ENCODE measurements around the gene MCM9.

DNA sequence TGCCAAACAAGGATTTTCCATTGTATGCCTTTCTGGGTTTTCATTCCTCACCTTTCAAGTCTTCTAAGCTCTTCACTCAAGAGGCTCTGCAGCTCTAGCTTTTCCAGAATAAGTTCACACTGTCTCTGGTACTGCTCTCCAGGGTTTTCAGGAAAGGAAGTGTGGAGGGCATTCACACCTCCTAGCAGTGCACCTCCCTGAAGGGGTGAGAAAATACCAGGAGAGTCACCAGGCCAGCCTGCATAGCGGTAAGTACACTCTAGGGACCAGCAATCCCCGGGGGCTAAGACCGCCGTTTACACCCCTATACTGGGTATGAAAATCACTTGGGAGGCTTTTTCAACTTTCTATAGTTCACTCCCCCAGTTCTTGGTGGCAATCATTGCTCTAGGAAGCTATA is 108.9 kb downstream of the MCM9 start:
- TF ChIP-seq GABPA (IDR thresholded peaks at IDR 0.05; ENCODE audit: low read depth), result no peak
- TF ChIP-seq, protein P1, sequence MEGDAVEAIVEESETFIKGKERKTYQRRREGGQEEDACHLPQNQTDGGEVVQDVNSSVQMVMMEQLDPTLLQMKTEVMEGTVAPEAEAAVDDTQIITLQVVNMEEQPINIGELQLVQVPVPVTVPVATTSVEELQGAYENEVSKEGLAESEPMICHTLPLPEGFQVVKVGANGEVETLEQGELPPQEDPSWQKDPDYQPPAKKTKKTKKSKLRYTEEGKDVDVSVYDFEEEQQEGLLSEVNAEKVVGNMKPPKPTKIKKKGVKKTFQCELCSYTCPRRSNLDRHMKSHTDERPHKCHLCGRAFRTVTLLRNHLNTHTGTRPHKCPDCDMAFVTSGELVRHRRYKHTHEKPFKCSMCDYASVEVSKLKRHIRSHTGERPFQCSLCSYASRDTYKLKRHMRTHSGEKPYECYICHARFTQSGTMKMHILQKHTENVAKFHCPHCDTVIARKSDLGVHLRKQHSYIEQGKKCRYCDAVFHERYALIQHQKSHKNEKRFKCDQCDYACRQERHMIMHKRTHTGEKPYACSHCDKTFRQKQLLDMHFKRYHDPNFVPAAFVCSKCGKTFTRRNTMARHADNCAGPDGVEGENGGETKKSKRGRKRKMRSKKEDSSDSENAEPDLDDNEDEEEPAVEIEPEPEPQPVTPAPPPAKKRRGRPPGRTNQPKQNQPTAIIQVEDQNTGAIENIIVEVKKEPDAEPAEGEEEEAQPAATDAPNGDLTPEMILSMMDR (IDR thresholded peaks at IDR 0.05; ENCODE audit: insufficient read depth, low read length), result no peak
